UCSD-AML1 (cell line): ENCODE data around the gene RAB44.

ENCODE experiments used
- DNase-seq: peaks from one replicate; lab custom pipeline; 2025; ENCODE audit not compliant: unreplicated experiment; lab: John Stamatoyannopoulos, UW

The RAB44 gene

DNA sequence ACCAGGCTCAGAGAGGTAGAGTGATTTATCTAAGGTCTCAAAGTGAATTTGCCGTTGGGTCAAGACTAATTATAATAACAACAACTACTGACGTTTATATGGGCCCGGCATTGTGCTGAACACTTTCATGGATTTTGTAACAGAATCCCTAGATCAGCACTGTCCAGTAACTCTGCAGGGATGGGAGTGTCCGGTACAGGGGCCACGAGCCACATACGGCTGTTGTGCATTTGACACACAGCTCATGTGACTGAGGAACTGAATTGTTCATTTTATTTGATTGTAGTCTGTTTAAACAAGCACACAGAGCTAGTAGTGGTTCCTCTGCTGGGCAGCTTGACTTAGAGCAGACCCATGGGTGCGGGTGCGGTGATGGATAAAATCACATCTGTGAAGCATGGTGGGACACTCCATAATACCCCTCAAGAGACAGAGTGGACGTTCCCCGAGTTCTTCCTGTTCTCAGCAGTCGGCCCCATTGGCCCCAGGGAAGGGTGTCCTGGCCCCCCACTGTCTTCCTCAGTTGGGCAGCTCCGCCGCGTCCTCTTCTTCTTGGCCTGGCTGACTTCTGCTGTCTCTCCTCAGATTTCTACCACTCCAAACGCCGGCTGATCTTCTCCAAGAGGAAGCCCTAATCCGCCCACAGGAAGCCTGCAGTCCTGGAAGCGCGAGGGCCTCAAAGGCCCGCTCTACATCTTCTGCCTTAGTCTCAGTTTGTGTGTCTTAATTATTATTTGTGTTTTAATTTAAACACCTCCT is 12.3 kb upstream of the RAB44 start:
- no peak for DNase-seq

DNA sequence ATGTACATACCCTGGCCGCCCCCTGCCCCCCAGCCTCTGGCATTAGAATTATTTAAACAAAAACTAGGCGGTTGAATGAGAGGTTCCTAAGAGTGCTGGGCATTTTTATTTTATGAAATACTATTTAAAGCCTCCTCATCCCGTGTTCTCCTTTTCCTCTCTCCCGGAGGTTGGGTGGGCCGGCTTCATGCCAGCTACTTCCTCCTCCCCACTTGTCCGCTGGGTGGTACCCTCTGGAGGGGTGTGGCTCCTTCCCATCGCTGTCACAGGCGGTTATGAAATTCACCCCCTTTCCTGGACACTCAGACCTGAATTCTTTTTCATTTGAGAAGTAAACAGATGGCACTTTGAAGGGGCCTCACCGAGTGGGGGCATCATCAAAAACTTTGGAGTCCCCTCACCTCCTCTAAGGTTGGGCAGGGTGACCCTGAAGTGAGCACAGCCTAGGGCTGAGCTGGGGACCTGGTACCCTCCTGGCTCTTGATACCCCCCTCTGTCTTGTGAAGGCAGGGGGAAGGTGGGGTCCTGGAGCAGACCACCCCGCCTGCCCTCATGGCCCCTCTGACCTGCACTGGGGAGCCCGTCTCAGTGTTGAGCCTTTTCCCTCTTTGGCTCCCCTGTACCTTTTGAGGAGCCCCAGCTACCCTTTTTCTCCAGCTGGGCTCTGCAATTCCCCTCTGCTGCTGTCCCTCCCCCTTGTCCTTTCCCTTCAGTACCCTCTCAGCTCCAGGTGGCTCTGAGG is 11.5 kb upstream of the RAB44 start:
- no peak for DNase-seq

DNA sequence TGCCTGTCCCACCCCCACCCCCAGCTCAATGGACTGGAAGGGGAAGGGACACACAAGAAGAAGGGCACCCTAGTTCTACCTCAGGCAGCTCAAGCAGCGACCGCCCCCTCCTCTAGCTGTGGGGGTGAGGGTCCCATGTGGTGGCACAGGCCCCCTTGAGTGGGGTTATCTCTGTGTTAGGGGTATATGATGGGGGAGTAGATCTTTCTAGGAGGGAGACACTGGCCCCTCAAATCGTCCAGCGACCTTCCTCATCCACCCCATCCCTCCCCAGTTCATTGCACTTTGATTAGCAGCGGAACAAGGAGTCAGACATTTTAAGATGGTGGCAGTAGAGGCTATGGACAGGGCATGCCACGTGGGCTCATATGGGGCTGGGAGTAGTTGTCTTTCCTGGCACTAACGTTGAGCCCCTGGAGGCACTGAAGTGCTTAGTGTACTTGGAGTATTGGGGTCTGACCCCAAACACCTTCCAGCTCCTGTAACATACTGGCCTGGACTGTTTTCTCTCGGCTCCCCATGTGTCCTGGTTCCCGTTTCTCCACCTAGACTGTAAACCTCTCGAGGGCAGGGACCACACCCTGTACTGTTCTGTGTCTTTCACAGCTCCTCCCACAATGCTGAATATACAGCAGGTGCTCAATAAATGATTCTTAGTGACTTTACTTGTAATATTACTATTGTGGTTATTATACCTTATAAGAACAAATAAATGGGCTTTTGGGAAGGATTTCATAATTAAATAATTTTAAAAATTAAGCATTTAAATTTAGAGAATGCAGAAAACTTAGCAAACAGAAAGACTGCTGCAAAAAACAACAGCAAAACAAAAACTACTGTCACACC is 10.7 kb upstream of the RAB44 start:
- no peak for DNase-seq

DNA sequence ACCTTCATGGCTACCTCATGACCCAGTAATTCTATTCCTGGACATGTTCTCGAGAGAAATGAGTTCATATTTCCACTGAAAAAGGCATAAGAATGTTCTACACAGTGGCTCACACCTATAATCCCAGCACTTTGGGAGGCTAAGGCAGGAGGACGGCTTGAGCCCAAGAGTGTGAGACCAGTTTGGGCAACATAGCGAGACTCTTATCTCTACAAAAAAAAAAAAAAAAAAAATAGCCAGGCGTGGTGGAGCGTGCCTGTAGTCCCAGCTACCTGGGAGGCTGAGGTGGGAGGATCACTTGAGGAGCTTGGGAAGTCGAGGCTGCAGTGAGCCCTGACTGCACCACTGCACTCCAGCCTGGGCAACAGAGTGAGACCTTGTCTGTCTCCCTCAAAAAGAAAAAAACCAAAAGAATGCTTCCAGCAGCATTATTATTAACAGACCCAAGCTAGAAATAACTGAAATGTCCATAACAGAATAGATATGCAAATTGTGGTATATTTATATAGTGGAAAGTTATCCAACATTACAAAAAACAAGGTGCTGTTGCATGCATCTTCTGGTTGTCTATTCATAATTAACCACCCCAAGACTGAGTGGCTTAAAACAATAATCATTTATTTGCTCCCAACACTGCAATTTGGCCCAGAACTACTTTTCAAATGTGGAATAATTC is 9.4 kb upstream of the RAB44 start:
- no peak for DNase-seq

DNA sequence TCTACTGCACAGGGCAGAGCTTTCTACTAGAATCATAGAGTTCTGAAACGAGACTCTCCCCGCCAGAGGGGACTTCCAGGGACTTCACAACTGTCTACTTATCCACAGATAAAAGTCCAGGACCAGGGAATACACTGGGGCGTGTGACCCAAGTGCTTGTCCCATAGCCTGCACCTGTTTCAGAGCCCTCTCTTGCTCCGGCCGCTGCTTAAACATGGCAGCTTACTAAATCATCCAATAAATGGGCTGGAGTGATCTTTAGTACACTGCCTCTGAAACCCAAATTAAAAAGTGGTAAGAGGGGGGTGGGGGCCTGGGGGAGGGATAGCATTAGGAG is 8.9 kb upstream of the RAB44 start:
- DNase-seq: no peak

DNA sequence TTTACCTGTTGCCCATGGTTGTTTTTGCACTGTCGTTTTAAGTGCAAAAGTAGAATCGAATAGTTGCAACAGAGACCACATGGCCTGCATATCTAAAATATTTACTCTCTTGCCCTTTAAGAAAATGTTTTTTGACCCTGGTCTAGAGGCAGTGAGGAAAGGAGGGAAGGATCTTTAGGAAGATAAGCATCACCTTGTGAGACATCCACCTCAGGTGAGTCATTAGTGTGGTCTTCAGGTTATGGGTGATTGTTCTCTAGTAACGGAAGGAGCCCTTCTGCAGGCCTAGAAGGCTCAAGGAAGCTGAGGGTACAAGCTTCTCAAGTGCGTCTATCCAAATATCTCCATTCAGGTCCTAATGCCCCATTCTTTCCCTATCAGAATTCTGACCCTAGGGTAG is 6.6 kb upstream of the RAB44 start:
- DNase-seq: no peak

DNA sequence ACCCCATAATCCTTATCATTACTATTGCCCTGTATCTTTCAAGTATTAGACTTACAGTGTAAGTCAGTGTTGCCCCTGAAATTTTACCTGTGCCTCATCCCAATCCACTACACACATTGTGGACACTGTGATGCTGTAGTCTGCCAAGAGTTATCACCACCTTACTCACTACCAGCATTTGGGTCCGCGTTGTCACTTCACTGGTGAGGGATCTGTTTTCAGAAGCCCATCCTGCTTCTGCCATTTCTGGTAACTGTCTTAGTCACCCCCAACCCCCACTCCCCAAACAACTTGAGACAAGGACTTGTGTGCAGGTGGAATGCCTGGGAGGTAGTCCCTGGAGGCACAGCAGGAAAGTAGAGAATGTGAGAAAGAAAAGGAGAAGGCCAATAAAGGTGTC is 6.0 kb upstream of the RAB44 start:
- DNase-seq: no peak

DNA sequence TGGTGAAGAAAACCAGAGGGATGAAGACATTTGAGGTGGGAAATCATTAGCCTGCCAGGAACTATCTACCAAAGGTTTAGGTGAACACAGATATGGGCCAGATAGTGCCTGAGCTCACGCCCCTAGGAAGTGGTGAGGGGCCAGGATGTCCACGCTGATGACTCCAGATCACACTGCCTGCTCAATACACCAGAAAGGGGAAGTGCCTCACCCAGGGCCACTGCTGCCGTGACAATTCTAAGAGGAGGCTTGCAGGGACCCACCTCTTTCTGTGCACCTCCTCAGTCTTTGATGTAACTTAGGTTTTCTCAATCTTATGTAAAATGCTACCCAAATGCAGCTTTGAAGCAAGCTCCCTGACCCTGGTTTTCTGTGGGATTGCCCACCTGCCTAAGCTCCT is 5.4 kb upstream of the RAB44 start:
- peak; percentile 62 for DNase-seq

DNA sequence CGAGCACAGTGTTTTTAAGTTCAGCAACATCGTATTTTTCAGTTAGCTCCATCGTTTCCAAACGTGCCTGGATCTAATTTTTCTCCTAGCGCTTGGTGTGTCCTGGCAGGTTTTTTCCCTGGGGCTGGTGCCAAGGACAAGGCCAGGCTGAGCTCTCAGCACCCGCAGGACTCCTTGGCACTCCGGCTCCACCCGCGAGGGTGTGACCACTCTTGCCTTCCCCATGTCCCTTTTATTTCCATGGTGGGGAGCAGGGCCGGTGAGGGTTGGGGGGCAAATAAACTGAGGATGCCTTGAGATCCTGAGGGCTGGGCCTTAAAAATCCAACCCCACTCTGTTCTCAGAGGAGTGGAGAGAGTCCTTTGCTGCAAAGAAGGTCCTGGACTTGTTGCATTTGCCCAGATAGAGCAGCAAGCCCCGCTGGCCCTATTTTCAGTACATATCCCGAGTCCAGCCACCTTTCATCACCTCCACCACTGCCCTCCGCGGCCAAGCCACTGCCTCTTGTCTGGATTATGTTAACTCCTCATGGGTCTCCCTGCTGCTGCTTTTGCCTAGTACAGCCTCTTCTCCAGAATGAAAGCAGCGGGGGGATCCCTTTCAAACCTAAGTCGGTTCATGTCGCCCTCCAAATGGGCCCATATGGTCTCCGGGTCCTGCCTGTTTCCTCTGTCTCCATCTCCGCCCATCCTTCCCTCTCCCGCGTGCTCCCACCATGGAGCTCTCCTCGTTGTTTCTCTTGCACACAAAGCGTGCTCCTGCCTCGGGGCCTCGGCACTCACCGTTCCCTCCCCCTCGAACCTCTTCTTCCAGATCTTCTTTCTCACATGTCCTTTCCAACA is 4.5 kb upstream of the RAB44 start:
- DNase-seq: no peak

DNA sequence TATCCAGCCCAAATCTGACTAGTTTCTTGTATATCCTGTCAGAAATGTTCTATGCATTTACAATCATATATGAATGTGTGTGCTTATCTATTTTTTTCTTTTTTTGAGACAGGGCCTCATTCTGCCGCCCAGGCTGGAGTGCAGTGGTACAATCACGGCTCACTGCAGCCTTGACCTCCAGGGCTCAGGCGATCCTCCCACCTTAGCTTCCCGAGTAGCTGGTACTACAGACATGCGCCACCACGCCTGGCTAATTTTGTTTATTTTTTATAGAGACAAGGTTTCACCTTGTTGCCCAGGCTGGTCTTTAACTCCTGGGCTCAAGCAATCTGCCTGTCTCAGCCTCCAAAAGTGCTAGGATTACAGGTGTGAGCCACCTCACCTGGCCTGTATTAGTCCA is 3.0 kb upstream of the RAB44 start:
- DNase-seq: no peak

DNA sequence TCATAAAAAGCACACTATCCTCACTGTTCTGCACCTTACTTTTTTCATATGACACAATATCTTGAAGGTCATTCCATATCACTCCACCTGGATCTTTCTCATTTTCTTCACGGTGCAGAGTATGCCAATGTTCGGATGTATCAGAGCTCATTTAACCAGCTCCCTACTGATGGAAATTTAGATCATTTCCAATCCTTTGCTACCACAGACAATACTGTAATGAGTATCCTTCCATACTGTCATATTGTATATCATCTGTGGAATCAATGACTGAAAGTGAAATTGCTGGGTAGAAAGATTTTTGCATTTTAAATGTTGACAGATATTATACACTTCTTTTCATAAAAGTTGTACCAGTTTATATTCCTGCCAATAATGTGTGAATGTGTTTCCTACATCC is 2.2 kb upstream of the RAB44 start:
- DNase-seq: no peak

DNA sequence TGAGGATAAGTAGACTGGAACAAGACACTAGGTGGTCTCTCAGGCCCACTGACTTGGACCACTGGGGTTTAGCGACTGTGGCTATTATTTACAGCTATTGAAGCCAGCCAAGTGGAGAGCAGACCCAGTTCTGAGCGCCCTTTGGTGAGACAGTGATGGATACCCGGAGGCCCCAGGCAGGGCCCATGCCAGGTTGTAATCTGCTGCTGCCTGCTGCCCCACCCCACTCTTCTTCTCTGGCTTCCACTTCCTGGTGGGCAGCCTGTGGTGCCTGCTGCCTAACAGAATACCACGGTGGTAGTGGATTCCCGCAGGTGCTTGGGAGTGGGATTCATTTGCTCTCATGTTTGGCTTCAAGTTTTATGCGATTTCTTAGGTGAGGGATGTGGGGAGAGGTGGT is 570 bp downstream of the RAB44 start:
- no peak for DNase-seq

DNA sequence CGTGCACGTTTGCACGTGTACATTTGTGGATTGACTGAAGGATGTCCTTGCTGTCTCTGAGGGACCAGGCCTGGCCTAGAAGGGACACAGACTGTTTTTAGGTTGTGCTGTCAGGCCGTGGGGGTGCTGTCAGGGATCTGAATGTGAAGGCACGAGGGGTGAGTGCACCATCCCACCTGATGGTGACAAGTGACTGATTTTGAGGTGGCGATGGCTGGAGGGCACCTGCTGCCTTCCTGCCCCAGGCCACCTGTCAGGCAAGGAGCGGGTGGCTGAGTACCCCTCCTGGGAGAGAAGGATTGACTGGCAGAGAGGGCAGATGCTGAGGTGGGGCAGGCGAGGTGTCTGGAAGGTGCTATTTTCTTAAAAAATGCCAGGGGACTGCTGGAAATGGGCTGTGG is 1.2 kb downstream of the RAB44 start:
- DNase-seq: no peak

DNA sequence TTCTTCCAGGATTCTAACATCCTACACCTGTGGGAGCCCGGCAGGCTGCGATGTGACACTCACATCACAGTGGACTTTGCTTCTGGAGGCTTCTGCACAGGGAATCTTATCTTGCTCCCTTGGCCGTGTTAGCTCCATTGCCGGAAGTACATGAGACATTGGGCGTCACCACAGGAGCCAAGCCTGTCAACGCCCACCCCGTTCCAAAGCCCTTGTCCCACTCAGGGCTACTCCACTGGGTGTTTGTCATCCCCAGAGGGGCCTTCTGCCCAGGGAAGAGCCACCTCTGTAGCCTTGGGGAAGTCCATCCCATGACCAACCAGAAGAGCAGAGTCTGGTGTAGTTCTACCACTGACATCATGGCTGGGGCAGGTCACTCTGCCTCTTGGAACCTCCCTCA is 1.7 kb downstream of the RAB44 start:
- no peak for DNase-seq

DNA sequence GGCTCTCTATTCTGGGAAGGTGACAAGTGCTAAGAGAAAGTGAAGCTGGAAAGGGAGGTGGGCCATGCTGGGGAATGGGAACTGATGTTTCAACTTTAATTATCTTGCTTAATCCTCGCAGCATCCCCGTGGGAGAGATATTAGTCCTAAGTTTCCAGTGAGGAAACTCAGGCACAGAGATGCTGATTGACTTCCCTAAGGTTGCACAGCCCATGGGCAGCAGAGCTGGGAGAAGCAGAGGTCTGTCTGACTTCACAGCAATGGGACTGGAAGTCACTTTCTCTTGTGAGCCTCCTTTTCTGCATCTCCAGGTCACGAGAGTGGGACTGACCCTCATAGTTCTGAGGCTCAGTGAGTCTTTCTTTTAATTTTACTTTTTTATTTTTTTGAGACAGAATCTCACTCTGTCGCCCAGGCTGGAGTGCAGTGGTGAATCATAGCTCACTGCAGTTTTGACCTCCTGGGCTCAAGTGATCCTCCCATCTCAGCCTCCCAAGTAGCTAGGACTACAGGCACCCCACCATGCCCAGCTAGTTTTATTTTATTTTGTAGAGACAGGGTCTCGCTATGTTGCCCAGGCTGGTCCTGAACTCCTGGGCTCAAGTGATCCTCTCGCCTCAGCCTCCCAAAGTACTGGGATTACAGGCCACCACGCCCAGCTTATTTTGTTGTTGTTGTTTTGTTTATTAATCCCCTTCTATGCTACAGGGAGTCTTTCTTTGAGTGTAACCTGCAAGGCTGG is 2.6 kb downstream of the RAB44 start:
- no peak for DNase-seq

DNA sequence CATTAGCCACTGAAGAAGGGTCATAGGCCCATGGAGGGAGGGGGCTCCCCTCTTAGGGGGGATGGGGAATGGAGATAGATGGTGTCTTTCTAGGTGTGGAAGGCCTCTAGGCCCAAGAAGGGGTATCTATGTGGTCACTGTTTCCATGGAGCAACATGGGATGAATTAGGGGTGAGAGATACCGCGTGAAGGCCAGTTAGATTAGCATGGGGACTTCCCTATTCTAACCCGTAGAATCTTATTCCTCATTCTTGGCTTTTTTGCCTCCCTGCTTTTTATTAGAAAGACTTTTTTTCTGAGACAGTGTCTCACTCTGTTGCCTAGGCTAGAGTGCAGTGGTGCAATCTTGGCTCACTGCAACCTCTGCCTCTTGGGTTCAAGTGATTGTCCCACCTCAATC is 3.2 kb downstream of the RAB44 start:
- DNase-seq: no peak

DNA sequence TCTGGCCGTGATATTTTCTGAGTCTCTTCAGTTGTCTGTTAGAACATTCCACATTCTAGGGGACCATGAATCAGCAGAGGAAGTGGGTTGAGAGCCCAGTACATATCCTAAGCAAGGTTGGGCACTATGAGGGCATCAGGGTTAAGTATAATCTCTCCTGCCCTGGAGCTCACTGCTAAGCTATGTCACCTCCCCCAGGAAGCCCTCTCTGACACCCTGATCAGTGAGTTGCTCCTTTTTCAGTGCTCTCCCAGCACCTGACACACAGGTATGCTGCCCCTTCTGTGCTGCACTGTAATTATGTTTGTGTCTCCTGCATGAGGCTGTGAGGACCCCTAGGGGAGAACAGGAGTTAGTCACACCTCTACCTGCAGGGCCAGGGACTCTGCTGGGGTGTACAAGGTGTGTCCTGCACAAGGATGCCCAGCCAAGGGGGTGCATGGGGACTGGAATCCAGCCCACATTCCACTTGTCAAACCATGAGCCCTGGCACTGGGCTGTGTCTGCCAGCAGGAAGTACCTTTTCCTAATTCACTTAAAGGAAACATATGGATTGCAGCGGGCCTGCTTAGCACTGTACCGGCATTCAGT is 3.9 kb downstream of the RAB44 start:
- DNase-seq: no peak

DNA sequence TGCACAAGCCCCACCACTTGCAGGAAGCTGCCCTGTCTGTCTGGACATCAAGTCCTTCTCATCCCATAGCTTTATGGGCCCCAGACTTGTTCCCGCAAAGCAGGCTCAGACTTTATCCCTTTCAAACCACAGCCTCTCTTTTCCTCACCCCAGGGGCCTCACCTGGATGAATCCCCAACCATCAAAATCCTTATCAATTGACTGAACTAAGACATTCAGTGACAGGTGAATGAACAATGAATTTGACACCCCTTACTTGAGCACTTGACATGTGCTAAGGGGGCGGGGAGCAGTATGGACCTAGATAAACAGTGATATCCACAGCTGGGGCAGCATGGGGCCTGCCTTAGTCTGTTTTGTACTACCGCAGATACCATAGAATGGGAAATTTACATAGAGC is 5.0 kb downstream of the RAB44 start:
- no peak for DNase-seq

DNA sequence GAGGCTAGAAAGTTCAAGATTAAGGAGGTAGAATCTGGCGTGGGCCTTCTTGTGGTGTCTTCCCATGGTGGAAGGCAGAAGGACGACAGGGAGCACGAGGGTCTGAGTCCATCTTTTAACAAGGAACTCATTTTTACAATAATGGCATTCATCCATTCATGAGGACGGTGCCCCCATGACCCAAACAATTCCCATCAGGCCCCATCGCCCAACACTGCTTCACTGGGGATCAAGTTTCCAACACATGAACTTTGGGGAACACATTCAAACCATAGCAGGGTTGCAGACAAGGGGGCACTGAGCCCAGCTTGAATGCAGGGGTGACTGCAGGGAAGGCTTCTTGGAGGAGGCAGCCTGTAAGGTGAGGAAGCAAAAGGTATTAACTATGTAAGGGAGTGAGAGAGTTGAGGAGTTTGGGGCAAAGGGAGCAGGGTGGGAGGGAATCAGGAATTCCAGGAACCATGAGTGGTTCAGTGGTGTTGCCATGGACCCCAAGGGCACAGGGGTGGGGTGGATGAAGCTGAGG is 5.5 kb downstream of the RAB44 start:
- no peak for DNase-seq
